HG03097 (cell line): ENCODE measurements around the gene CLEC10A.
"Not testable (repeated sequence)": the region's sequence is repeated elsewhere in the genome, so short reads cannot be mapped to it uniquely, and the experiment has no call there.

Source experiments
- ATAC-seq: cut with Tn5 transposase; IDR thresholded peaks from one replicate; pipeline ENCODE4 v1.9.1; 2021; ENCODE audit not compliant: unreplicated experiment, low FRiP score

The CLEC10A gene

GRCh38 chr17:7109461-7110322 lies 29.6 kb upstream of the CLEC10A start:
- ATAC-seq: no peak

DNA sequence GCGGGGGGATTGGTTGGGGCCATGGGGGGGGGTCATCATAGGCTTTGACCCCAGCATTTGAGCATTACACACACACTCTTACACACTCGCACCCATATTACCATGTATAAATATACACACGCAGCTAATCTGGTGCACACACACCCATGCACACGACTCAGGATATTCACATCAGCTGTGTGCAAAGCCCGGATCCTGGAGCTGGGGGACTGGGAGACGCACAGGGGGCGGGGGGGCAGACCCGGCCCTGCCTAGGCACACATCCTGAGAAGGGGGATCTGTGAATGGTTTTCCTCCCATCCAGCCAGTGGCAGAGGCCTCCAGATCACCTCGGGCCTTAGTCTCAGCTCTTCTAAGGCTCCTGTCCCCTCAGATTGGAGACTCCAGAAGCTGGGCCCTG lies 28.9 kb upstream of the CLEC10A start:
- no peak for ATAC-seq

DNA sequence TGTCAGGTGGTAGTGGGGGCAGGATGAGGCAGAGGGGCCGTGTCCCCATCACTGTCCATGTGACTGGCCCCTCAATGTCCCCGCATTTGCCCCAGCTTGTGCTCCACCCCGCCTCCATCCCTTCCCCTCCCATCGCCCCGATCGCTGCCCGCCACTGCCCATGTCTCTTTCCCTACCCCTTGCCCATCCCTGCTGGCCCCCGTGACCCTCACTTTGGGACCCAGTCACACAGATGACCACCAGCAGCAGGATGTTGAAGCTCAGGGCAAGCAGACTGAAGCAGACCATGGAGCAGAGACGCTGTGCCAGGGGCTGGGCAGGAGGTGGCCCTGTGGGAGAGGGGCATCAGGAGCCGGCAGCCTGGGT lies 28.5 kb upstream of the CLEC10A start:
- ATAC-seq: no peak

DNA sequence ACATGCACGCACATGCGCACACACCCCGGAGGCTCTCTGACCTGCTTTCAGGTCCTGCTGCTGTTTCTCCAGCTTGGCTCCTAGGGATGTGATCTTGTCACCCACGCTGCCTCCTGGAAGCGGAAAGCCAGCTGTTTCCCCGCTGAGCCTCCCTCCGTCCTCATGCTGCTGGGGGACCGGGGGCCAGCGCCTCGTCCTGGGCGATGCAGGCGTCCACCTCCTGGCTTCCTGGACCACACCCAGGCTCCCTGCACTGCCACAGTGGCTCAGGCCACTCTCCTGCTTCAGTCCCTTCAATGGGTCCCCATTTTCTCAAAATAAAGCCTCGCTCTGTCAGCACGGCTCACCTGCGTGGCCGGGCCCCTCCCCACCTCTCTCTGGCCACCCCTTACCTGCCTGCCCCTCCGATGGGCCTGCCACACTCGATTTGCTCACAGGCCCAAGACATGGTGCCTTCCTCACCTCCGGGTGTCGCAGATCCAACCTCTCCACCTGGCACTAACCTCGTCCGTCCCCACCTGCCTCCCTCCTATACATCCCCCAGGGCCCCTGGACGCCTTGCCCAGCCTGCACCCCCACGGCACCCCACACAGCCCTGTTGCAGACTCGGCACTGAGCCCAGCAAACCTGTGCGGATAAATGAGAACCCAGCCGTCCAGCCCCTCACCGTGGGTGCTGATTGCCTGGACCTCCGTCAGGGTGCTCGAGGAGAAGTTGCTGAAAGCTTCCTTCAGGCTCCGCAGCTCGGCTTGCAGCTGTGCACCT lies 27.9 kb upstream of the CLEC10A start:
- ATAC-seq: no peak

DNA sequence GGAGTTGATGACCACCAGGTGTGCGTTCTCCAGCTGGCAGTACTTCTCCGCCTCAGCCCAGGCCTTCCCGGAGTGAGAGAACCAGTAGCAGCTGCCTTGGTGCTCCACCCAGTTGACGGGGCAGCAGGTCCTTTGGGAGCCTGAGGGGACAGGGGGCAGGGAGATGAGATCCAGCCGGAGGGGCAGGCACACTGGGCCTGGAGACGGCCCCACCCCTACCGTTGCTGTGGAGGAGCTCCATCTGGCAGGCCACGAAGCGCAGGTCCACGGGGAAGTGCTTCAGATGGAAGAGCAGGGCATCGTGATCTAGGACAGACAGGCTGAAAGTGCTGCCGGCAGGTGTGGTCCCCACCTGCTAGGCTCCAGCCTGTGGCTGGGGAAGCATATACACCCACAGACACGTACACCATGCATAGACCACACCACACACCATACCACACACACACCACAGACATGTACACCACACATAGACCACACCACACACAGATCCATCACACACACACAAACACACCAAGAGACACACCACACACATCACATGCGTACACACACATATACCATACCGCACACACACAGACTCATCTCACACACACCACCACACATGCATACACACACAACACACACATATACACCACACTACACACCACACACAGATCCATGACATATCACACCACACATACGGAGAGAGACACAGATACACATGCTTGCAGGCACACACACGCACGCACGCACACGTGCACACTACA lies 27.1 kb upstream of the CLEC10A start:
- no peak for ATAC-seq

GRCh38 chr17:7102421-7102820 lies 22.4 kb upstream of the CLEC10A start:
- no peak for ATAC-seq

- ATAC-seq: no peak
These were observed 21.5 kb upstream of the CLEC10A start for GRCh38 chr17:7101531-7101930.

DNA sequence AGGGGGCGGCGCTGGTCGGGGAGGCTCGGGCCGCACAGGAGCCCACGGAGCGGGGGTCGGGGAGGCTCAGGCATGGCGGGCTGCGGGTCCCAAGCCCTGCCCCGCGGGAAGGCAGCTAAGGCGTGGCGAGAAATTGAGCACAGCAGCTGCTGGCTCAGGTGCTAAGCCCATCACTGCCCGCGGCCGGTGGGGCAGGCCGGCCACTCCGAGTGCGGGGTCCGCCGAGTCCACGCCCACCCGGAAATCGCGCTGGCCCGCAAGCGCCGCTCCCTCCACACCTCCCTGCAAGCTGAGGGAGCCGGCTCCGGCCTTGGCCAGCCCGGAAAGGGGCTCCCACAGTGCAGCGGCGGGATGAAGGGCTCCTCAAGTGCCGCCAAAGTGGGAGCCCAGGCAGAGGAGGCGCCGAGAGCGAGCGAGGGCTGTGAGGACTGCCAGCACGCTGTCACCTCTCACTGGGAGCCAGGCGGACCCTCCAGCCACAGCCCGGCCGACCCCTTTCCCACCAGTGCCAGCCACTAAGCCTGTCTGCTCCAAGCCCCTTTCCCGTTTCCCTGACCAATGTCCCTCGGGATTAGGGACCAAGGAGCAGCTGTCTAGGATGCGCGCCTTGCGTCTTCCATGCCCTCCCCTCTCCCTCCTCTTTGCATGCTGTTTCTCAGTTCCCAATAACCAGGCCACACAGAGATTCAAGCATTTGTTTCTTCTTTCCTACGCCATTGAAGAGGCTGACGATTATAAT lies 20.8 kb upstream of the CLEC10A start:
- not testable (repeated sequence) for ATAC-seq

DNA sequence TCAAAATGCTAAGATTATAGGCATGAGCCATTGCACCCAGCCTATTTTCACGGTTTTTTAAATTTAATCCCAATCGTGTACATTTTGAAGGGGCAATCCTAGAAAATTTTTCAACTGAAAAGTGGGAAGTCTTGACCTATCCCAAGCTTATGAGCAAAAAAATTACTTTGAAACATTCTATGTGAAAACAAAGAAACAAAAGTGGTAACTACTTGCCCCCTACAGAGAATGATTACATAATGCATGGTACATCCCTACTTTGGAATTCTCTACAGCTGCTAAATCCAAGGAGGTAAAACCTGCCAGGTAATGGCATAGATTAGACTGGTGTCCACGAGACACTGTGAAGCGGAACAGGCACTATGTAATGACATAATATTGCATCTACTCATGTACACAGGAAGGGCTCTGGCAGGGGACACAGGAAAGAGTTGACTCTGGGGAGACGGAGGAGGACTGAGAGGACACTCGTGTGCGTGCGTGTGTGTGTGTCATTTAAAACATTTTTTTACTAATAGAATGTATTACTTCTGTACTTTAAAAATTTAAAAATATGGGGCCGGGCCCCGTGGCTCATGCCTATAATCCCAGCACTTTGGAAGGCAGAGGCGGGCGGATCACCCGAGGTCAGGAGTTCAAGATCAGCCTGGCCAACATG lies 18.9 kb upstream of the CLEC10A start:
- no peak for ATAC-seq

- ATAC-seq: no peak
These were observed 17.9 kb upstream of the CLEC10A start for GRCh38 chr17:7097940-7098339.

- no peak for ATAC-seq
These were observed 15.6 kb upstream of the CLEC10A start for GRCh38 chr17:7095625-7096024.

- no peak for ATAC-seq
These were observed 14.6 kb upstream of the CLEC10A start for GRCh38 chr17:7094652-7095019.

GRCh38 chr17:7091311-7092005 lies 11.4 kb upstream of the CLEC10A start:
- not testable (repeated sequence) for ATAC-seq

GRCh38 chr17:7089570-7089969 lies 9.5 kb upstream of the CLEC10A start:
- not testable (repeated sequence) for ATAC-seq

GRCh38 chr17:7088442-7088841 lies 8.4 kb upstream of the CLEC10A start:
- not testable (repeated sequence) for ATAC-seq

- ATAC-seq: no peak
These were observed 4.0 kb upstream of the CLEC10A start for GRCh38 chr17:7084088-7084487.

- ATAC-seq: no peak
These were observed 3.5 kb upstream of the CLEC10A start for GRCh38 chr17:7083592-7083991.

DNA sequence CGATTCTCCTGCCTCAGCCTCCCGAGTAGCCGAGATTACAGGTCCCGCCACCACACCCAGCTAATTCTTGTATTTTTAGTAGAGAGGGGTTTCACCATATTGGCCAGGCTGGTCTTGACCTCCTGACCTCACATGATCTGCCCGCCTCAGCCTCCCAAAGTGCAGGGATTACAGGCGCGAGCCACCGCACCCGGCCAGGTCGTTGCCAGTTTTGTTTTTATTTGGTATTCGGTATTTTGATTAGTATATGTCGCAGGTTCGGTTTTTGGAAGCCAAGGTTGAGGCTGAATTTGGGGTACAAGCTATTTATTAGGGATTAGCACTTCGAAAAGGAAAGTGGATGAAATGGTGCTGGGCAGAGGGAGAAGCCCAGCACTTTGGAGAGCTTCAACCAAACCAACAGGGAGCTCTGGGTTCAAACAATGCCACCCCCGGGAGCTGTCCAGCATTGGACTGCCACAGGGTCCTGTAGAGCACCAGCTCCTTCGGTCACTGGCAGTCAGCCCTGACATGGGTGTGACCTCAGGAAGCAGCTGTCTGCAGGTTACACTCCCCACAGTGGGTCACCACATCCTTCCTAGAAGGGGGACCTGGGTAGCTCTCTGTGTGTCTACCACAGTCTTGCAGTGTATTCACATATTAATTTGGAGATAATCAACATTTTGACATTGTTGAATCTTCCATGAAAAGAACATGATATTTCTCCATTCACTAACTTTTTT lies 1.5 kb upstream of the CLEC10A start:
- no peak for ATAC-seq
